HG03439 (cell line): ENCODE data around the gene SBSN.
A peak's percentile ranks its signal among the peaks of the same experiment; 100 is the strongest.

Source experiments
- ATAC-seq: cut with Tn5 transposase; IDR thresholded peaks from one replicate; pipeline ENCODE4 v1.9.1; 2021; ENCODE audit warnings: mild to moderate bottlenecking, moderate library complexity; ENCODE audit not compliant: unreplicated experiment

SBSN gene

GRCh38 chr19:35555301-35556005 is 27.3 kb upstream of the SBSN start:
- no peak for ATAC-seq

GRCh38 chr19:35554076-35554475 is 26.0 kb upstream of the SBSN start:
- ATAC-seq: no peak

- ATAC-seq: no peak
These were observed 25.4 kb upstream of the SBSN start for GRCh38 chr19:35553385-35554000.

GRCh38 chr19:35552534-35553384 is 24.6 kb upstream of the SBSN start:
- no peak for ATAC-seq

GRCh38 chr19:35551091-35551810 is 23.1 kb upstream of the SBSN start:
- ATAC-seq: no peak

- no peak for ATAC-seq
These were observed 21.9 kb upstream of the SBSN start for GRCh38 chr19:35549879-35550523.

- ATAC-seq: no peak
These were observed 21.2 kb upstream of the SBSN start for GRCh38 chr19:35549174-35549788.

- no peak for ATAC-seq
These were observed 18.4 kb upstream of the SBSN start for GRCh38 chr19:35546532-35546931.

- peak; percentile 40 for ATAC-seq
These were observed 17.8 kb upstream of the SBSN start for GRCh38 chr19:35545855-35546381.

GRCh38 chr19:35545001-35545854 is 17.1 kb upstream of the SBSN start, which contains the start of gene TMEM147:
TMEM147 (plus strand) TSS chr19:35545626; CDS start chr19:35545740, 114 bp downstream.
- ATAC-seq: peak; percentile 72

- no peak for ATAC-seq
These were observed 16.1 kb upstream of the SBSN start for GRCh38 chr19:35544110-35544802.

GRCh38 chr19:35543280-35544109 is 15.4 kb upstream of the SBSN start:
- ATAC-seq: no peak

GRCh38 chr19:35542209-35542608 is 14.1 kb upstream of the SBSN start:
- no peak for ATAC-seq

GRCh38 chr19:35540356-35540927 is 12.3 kb upstream of the SBSN start:
- ATAC-seq: no peak

GRCh38 chr19:35539850-35540249 is 11.7 kb upstream of the SBSN start:
- ATAC-seq: no peak

GRCh38 chr19:35539314-35539713 is 11.2 kb upstream of the SBSN start:
- no peak for ATAC-seq
